K562 (cell line): ENCODE measurements around the gene IRAG1. TPM values are rescaled to one million over a fixed set of nuclear protein-coding genes. Genes with fewer than 3 reads are reported as not detected.
A peak's percentile ranks its signal among the peaks of the same experiment; 100 is the strongest.

Experiments
- CHCHD3 ChIP-seq: fragments of 250-450 bp; sonication (Bioruptor Pico); IDR thresholded peaks from 2 replicates; pipeline ENCODE4 v2.1.2; 2022; ENCODE audit warnings: mild to moderate bottlenecking
- CREM ChIP-seq: IDR thresholded peaks from 2 replicates; pipeline ENCODE4 v1.6.1; 2014; ENCODE audit warnings: antibody characterized with exemption, low read depth
- GTF2E2 ChIP-seq: fragments of 200-800 bp; sonication (Bioruptor generic); IDR thresholded peaks from 2 replicates; pipeline ENCODE4 v1.6.1; 2016; ENCODE audit warnings: missing genetic modification characterization, missing compliant biosample characterization
- HDGF ChIP-seq: fragments of 450-650 bp; IDR thresholded peaks from 2 replicates; pipeline ENCODE4 v1.6.1; 2016
- KLF13 ChIP-seq: fragments of 450-650 bp; IDR thresholded peaks from 2 replicates; pipeline ENCODE4 v1.6.1; 2016; ENCODE audit warnings: missing genetic modification characterization, low read depth, mild to moderate bottlenecking, missing compliant biosample characterization, moderate library complexity, borderline replicate concordance
- POLR2H ChIP-seq: IDR thresholded peaks from 2 replicates; pipeline ENCODE4 v1.6.1; 2016; ENCODE audit warnings: missing genetic modification characterization, low read depth, mild to moderate bottlenecking, control low read depth, missing compliant biosample characterization, moderate library complexity
- YY1 ChIP-seq, 3 experiments: IDR thresholded peaks; 2 replicates each; pipeline ENCODE4 v1.6.1; 2011; ENCODE audit warnings: low read length in 2 of 3, mild to moderate bottlenecking in 2 of 3, moderate library complexity in 2 of 3, borderline replicate concordance in 1 of 3, control low read depth in 1 of 3, low read depth in 1 of 3; ENCODE audit not compliant: insufficient read depth in 3 of 3, insufficient replicate concordance in 2 of 3, control insufficient read depth in 1 of 3, insufficient read length in 1 of 3; ENCODE audit errors: extremely low read depth in 1 of 3
- ZFPM2 ChIP-seq: fragments of 250-450 bp; sonication (Bioruptor Pico); IDR thresholded peaks from 2 replicates; pipeline ENCODE4 v1.5.1; 2022; ENCODE audit warnings: mild to moderate bottlenecking
- ZNF699 ChIP-seq: fragments of 250-450 bp; sonication (Bioruptor Pico); IDR thresholded peaks from 2 replicates; pipeline ENCODE4 v1.8.0; 2021; ENCODE audit warnings: mild to moderate bottlenecking, moderate library complexity; ENCODE audit not compliant: insufficient replicate concordance
- polyA plus RNA-seq, 8 experiments: library from polyadenylated mRNA; depleted of rRNA in 4 of 8; stranded (reverse) in 5 of 8; unstranded in 3 of 8; fragments of >200 nt; fragmentation: Nextera tagmentation in 2 of 8; fragmentation: Illumina TruSeq in 1 of 8; extraction: Ambion mirVana in 2 of 8; extraction: Trizol in 1 of 8; gene quantifications; 2 replicates each; pipeline versions ENCODE4 v1.2.1 to v1.2.3, GENCODE V29; 2011 to 2014; ENCODE audit warnings: inconsistent platforms in 1 of 8, missing spikeins in 1 of 8
- total RNA-seq, 7 experiments: library from RNA; depleted of rRNA in 6 of 7; stranded (reverse); fragments of >200 nt in 6 of 7; fragmentation: Illumina TruSeq in 2 of 7; extraction: Trizol in 2 of 7; gene quantifications; 2 replicates each; pipeline versions ENCODE4 v1.2.1 to v1.2.3, GENCODE V29; 2011 to 2021; ENCODE audit warnings: low replicate concordance in 1 of 7
- TF ChIP-seq, protein P1 (sequence below), 2 experiments: fragments of 450-650 bp; formaldehyde crosslinking in 1 of 2; IDR thresholded peaks; 2 replicates each; pipeline versions ENCODE4 v1.4.0 to v1.6.1; 2014 to 2020; ENCODE audit warnings: mild to moderate bottlenecking in 2 of 2, borderline replicate concordance in 1 of 2, low read depth in 1 of 2
- TF ChIP-seq, protein P2 (sequence below): fragments of 250-450 bp; sonication (Bioruptor Pico); IDR thresholded peaks from 2 replicates; pipeline ENCODE4 v1.5.1; 2021; ENCODE audit warnings: mild to moderate bottlenecking
- TF ChIP-seq, protein P3 (sequence below): fragments of 450-650 bp; formaldehyde crosslinking; IDR thresholded peaks from 2 replicates; pipeline ENCODE4 v1.4.0; 2020; ENCODE audit warnings: mild to moderate bottlenecking, moderate library complexity
- TF ChIP-seq, protein P4 (sequence below), 2 experiments: fragments of 250-450 bp in 1 of 2; fragments of 450-650 bp in 1 of 2; sonication (Bioruptor Pico) in 1 of 2; IDR thresholded peaks; 2 replicates each; pipeline versions ENCODE4 v1.6.1 to v1.8.0; 2016 to 2021; ENCODE audit warnings: mild to moderate bottlenecking in 2 of 2, moderate library complexity in 2 of 2, missing compliant biosample characterization in 1 of 2, missing genetic modification characterization in 1 of 2

The IRAG1 gene
- total and polyA plus RNA-seq, 9 of the 15 experiments (the other 6 are each of a cell fraction or from before 2014, with no cell fraction given) = 0.01 to 0.22 (median 0.09) TPM; not detected in 1

DNA sequence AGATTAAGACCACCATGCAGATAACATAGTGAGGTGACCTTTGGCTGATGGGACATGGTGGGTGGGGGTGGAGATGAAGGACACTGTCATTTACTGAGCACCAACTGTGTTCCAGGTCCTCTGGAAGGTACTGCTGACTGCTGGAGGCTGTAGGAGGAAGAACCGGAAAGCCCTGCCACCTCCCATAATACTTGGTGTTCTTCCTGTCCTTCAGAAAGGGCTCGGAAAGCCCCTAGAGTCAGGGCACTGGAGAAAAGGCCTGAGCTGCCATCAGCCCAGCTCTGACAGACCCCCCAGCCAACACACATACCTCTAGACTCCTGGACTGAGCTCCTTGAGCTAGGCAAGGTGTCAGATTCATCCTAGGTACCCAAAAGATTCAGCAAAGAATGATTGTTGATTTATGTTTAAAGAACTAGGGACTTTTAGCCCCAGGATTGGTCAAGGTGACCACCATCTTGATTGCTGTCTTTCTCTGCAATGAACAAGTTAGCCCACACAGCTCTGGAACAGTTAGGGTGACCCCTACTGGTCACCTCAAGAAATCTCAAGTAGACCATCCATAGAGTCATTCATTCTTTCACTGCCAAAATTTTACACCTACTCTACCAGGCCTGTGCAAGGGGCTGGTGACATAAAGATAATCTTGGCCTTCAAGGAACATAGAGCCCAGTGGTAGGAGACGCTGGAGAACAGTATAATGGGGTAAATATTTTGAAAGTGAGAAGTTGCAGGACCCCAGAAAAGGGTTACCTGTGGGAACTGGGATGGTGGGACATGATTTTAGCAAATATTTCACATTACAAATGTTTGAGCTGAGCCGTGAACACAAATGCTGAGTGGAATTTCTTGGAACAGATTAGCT lies 39.4 kb downstream of the IRAG1 start (continued):
- TF ChIP-seq, protein P1, sequence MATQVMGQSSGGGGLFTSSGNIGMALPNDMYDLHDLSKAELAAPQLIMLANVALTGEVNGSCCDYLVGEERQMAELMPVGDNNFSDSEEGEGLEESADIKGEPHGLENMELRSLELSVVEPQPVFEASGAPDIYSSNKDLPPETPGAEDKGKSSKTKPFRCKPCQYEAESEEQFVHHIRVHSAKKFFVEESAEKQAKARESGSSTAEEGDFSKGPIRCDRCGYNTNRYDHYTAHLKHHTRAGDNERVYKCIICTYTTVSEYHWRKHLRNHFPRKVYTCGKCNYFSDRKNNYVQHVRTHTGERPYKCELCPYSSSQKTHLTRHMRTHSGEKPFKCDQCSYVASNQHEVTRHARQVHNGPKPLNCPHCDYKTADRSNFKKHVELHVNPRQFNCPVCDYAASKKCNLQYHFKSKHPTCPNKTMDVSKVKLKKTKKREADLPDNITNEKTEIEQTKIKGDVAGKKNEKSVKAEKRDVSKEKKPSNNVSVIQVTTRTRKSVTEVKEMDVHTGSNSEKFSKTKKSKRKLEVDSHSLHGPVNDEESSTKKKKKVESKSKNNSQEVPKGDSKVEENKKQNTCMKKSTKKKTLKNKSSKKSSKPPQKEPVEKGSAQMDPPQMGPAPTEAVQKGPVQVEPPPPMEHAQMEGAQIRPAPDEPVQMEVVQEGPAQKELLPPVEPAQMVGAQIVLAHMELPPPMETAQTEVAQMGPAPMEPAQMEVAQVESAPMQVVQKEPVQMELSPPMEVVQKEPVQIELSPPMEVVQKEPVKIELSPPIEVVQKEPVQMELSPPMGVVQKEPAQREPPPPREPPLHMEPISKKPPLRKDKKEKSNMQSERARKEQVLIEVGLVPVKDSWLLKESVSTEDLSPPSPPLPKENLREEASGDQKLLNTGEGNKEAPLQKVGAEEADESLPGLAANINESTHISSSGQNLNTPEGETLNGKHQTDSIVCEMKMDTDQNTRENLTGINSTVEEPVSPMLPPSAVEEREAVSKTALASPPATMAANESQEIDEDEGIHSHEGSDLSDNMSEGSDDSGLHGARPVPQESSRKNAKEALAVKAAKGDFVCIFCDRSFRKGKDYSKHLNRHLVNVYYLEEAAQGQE (IDR thresholded peaks at IDR 0.05; ENCODE audit: borderline replicate concordance) = peak; percentile 87
- TF ChIP-seq, protein P1 (CRISPR knock-in tag; IDR thresholded peaks at IDR 0.05; ENCODE audit: low read depth) = no peak
- TF ChIP-seq GTF2E2 = no peak
- TF ChIP-seq, protein P2, sequence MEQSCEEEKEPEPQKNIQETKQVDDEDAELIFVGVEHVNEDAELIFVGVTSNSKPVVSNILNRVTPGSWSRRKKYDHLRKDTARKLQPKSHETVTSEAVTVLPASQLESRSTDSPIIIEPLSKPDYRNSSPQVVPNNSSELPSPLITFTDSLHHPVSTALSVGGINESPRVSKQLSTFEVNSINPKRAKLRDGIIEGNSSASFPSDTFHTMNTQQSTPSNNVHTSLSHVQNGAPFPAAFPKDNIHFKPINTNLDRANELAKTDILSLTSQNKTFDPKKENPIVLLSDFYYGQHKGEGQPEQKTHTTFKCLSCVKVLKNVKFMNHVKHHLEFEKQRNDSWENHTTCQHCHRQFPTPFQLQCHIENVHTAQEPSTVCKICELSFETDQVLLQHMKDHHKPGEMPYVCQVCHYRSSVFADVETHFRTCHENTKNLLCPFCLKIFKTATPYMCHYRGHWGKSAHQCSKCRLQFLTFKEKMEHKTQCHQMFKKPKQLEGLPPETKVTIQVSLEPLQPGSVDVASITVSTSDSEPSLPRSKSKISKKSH (CRISPR knock-in tag) = no peak
- TF ChIP-seq ZNF699 (CRISPR knock-in tag) = no peak
- TF ChIP-seq HDGF = no peak
- no peak for TF ChIP-seq KLF13
- TF ChIP-seq CREM = no peak
- peak in 2 of 3 experiments; percentile 38 to 81 for TF ChIP-seq YY1 (IDR thresholded peaks at IDR 0.05; ENCODE audit: borderline replicate concordance in 1 of 3, control insufficient read depth in 1 of 3, extremely low read depth in 1 of 3, insufficient read depth in 3 of 3, insufficient read length in 1 of 3, insufficient replicate concordance in 2 of 3, low read depth in 1 of 3, low read length in 2 of 3)
- TF ChIP-seq, protein P3, sequence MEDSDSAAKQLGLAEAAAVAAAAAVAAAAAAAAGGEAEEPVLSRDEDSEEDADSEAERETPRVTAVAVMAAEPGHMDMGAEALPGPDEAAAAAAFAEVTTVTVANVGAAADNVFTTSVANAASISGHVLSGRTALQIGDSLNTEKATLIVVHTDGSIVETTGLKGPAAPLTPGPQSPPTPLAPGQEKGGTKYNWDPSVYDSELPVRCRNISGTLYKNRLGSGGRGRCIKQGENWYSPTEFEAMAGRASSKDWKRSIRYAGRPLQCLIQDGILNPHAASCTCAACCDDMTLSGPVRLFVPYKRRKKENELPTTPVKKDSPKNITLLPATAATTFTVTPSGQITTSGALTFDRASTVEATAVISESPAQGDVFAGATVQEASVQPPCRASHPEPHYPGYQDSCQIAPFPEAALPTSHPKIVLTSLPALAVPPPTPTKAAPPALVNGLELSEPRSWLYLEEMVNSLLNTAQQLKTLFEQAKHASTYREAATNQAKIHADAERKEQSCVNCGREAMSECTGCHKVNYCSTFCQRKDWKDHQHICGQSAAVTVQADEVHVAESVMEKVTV (CRISPR knock-in tag) = peak; percentile 85
- TF ChIP-seq ZFPM2 (CRISPR knock-in tag) = no peak
- TF ChIP-seq POLR2H = no peak
- no peak for TF ChIP-seq CHCHD3 (CRISPR knock-in tag)
- TF ChIP-seq, protein P4, sequence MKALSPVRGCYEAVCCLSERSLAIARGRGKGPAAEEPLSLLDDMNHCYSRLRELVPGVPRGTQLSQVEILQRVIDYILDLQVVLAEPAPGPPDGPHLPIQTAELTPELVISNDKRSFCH (CRISPR knock-in tag; IDR thresholded peaks at IDR 0.05) = no peak
- TF ChIP-seq, protein P4 (tag; IDR thresholded peaks at IDR 0.05) = peak; percentile 68; the same call in 1 of the 2 replicates
